Sciatic nerve (tissue), 2 donors: Measurements from ENCODE around the gene ZNF286A. TPM values are rescaled to one million over a fixed set of nuclear protein-coding genes. Genes with fewer than 3 reads are reported as not detected.
"Not testable (repeated sequence)": the region's sequence is repeated elsewhere in the genome, so short reads cannot be mapped to it uniquely, and the experiment has no call there.

ENCODE experiments used
- ATAC-seq: fragments of 200-7000 bp; cut with Tn5 transposase; one replicate; pipeline ENCODE4 v1.9.1; 2020; ENCODE audit warnings: mild to moderate bottlenecking, moderate library complexity
- DNase-seq: peaks from one replicate; pipeline ENCODE4 v3.0.0-alpha.2; 2020; ENCODE audit warnings: low spot score
- intact Hi-C: fragments of 100-400 bp; cut with DNase I; formaldehyde crosslinking; loops from one replicate; pipeline ENCODE4 v1.14.2; 2022
- total RNA-seq: library from RNA; stranded (reverse); fragmentation: NEBNext Ultra II Directional; extraction: Animal tissue kit (Norgen Biotek cat#: 25700); gene quantifications from one replicate; pipeline ENCODE4 v1.2.1, GENCODE V29; 2021
- donor health status: DM: no; HTN: no; CAD: no.
- donor health status: DM: no; HTN: no; CAD: no.

The ZNF286A gene
- total RNA-seq, 1 donor from 2014 or later, result 20.1 TPM

DNA sequence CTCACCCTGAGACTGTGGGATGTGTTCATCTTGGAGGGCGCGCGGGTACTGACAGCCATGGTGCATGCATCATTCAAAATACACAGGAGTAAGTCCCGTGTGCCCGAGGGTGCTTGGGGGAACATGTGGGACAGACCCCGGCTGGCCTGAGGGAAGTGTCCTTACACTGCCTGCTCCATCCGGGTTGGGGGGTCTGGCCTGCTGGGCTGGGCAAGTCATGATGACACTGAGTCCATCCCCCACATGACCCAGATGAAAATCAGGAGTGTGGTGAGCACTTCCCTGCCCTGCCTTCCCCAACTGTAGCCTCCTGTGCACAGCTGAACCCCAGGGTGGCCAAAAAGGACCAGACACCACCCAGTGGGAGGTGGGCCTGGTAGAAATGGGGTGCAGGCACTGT lies 43.4 kb downstream of the ZNF286A start:
- DNase-seq (no peak), ATAC-seq (no peak)
- intact Hi-C loops, result no loop called here

GRCh38 chr17:15744074-15744676 lies 44.6 kb downstream of the ZNF286A start:
- intact Hi-C loops, result no loop called here
- DNase-seq (no peak), ATAC-seq (no peak)

- intact Hi-C loops, result no loop called here
- no peak for DNase-seq
- ATAC-seq, result no peak
Measured at GRCh38 chr17:15744885-15745284, 45.3 kb downstream of the ZNF286A start.

- intact Hi-C loops, DNase-seq, ATAC-seq: not testable (repeated sequence)
Measured at GRCh38 chr17:15749403-15749802, 49.9 kb downstream of the ZNF286A start.

DNA sequence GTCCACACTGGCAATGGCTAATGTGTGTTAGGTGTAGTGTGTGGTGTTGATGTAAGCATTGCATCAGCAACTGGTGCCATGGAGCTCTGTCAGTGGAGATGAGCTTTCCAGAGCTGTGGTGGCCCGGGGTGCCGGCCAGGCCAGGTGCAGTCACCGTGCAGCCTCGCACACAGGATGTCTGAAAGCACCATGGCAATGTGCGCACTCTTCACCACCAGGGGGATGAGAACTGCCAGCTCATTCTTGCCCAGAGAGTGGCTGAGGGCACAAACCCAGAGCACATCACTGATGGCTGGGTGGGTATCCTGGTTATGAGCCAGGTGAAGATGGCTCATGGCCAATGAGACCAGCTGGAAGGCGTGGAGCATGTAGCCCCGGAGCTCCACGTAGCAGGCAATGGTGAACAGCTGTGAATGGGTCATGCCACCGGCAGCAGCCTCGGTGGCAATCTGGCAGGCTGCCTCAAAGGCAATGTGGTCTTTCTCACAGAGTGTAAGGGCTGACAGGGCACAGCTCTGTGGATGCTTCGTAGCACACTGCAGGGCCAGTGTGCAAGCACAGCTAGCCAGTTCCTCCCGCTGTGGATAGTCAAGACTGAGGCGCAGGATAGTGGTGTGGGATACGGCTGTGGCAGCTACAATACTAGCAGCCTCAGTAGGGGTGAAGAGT lies 69.4 kb downstream of the ZNF286A start:
- DNase-seq, ATAC-seq, intact Hi-C loops: not testable (repeated sequence)

Other genes with a start within 250 kb of the ZNF286A start
- gene CDRT4, start 232.1 kb upstream of the ZNF286A start, total RNA-seq, result 14.7 TPM
- 27.5 TPM for gene TVP23C, start 136.3 kb upstream of the ZNF286A start, total RNA-seq
- gene FBXW10B, start 80.0 kb upstream of the ZNF286A start, total RNA-seq, result 0.94 TPM
- 17.3 TPM for gene TRIM16, start 15.4 kb upstream of the ZNF286A start, total RNA-seq
- 0.27 TPM for gene TBC1D26, start 32.5 kb downstream of the ZNF286A start, total RNA-seq
- 0.67 TPM for gene ADORA2B, start 245.4 kb downstream of the ZNF286A start, total RNA-seq